SH-SY5Y (cell line): ENCODE data around the gene IFNK.

ENCODE experiments used
- GATA2 ChIP-seq: IDR thresholded peaks from 2 replicates; pipeline ENCODE4 v1.6.1; 2011; ENCODE audit warnings: mild to moderate bottlenecking, low read depth, low read length
- GATA3 ChIP-seq: IDR thresholded peaks from 2 replicates; pipeline ENCODE4 v1.6.1; 2011; ENCODE audit warnings: low read depth, mild to moderate bottlenecking, low read length, moderate library complexity

Gene IFNK

DNA sequence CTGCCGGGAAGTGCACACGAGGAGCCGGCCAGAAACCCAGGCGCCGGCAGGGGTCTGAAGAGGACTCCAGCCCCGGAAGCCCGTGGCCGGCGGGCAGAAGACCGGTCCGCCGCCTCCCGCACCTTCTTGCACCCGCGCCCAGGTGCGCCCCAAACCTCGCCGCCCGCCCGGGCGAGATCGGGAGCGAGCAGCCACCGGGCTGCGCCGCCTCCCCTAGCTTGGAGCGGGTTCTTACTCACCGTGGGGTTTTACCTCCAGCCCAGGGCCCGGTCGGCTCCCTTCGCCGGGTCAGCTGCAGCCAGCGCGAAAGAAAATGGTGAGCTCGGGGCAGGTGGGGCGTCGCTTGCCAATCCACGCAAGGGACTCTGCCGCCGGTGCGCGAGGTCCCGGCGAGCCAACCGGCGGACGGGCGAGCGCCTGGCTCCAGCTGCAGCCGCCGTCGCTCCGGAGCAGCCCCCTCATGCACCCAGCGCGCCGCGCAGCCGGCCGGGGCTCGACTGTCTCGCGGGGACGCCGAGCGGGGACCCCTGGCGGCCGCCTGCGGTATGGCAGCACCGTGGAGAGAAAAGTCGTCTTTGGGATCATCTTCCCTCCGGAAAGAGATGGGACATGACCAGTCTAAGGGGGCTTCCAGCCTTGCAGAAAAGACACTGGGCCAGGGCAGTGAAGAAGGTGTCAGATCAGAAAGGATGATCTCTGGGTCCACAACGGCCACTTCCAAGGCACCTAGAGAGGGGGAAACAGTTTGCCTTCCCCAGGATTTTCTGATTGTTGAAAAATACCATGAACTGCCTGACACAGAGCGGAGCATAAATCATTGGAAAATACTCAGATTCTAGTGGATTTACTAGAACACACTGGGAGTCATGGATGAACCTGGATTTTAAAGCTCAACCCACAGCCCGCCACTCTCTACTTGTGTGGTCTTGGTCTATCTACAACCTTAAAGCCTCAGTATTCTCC is 5.5 kb downstream of the IFNK start, which contains the start of gene MOB3B:
Gene MOB3B (minus strand): TSS at position 499 of the 963 bp plus-strand sequence. CDS start 74,264 bp downstream, outside the sequence.
- TF ChIP-seq GATA3, result no peak
- no peak for TF ChIP-seq GATA2

DNA sequence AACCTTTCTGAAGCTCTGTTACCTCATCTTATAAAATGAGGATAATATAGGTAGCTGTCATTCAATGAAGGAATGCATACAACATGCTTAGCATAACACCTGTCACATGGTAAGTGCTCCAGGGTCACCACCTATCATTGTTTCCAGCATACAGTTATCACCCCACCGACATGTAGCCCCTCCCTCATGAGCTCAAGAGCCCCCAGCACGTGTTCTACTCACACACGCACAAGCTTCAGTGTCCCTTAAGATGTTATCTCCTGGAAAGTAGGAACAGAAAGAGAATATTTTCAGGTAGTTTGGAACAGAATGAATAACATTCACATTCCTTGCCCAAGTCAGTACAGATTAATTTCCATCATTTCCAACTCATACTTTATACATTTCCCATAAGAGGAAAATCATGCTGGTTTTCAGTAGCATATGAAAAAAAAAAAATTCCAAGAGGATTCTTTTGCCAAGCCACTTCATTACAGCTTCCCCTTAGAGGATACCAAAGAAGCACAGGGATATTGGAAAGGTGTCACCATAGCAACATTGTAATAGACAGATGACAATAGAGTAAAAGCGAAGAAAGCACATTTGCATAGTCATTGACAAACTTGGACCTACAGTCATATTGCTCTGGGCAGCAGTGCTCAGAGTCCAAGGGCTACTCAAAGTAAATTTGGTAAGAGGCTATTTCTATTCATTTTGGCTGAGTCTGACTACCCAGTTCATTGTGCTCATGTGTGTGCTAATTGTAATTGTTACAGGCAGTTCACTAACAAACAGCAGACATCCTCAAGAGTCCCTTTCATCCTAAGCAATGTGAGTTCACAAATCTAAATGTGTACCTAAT is 7.0 kb downstream of the IFNK start:
- TF ChIP-seq GATA3, result no peak
- TF ChIP-seq GATA2, result no peak

- no peak for TF ChIP-seq GATA3
- TF ChIP-seq GATA2, result no peak
These were observed 8.0 kb downstream of the IFNK start for GRCh38 chr9:27532046-27532445.

DNA sequence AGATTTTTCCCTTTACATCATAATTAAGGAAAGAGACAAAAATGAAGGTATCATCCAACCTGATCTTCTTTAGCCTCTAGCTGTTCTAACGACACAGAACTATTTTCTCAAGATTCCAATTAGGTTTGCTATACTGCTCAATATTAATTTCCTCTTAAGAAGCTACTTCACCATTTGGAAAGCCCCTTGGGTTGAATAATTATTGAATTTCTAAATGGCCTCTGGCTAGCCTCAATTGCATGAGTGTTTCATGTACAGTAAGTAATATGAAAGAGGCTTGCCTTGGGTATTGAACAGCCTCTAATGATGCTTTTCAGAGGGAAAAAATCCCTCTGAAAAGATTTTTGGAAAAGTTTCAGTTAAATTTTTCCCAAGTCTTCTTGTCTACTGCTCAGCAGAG is 9.2 kb downstream of the IFNK start:
- TF ChIP-seq GATA3 (no peak), GATA2 (no peak)

- TF ChIP-seq GATA3, result no peak
- TF ChIP-seq GATA2, result no peak
These were observed 10.0 kb downstream of the IFNK start for GRCh38 chr9:27534131-27534530.

GRCh38 chr9:27534658-27535209 is 10.6 kb downstream of the IFNK start:
- TF ChIP-seq GATA3, result no peak
- no peak for TF ChIP-seq GATA2

DNA sequence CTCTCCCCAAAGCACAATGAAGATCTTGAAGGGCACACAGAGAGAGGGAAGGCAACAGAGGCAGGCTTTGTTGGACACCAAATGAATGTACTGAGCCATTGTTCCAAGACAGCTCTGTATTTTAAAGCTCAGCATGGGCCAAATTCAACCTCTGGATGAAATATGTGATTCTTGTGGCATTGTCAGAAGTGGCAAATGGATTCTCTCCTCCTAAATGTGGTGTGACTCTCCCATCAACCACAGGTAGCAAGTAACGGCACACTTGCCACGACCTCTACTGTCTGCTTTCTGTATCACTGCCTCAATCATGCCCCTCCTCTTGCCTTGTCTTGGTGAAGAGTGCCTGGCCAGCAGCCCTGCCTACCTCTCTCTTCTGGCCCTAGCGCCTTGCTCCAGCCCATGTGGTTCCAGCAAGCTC is 11.6 kb downstream of the IFNK start:
- TF ChIP-seq GATA3 (no peak), GATA2 (no peak)

DNA sequence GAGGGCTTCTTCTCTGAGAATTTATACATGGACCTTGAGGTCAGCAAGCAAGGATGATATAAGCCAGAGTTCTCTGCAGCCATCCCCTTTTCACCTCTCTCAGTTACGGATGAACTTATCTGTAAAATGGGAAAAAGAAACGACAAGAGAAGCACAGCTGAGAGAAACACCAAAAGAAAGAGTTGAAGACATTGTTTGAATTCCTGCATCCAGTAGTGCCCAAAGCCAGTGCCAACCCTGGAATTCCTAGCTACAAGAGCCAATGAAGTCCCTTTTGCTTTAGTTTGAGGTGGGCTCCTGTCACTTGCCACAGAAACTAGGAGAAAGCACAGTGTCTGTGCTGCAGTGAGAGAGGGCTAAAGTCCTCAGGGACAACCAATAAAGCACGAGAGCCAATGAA is 12.1 kb downstream of the IFNK start:
- TF ChIP-seq GATA3, result no peak

DNA sequence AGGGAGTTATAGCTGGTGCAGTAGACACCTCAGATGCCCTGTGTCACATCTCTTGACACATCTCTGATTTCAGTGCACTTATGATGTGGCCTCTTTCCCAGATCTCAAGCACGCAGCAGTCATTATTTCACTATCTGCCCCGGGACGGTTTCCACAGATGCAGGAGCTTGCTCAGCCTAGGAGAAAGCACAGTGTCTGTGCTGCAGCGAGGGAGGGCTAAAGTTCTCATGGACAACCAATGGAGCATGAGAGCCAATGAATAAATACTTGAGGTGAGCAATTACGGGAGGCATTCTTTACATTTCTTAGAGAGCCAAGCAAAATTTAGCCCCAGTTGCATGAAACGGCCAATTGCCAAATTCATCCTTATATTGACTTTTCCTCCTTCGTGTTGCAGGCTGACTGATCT is 12.9 kb downstream of the IFNK start:
- TF ChIP-seq GATA2 (no peak), GATA3 (no peak)

- TF ChIP-seq GATA2 (no peak), GATA3 (no peak)
These were observed 13.7 kb downstream of the IFNK start for GRCh38 chr9:27537756-27538155.

DNA sequence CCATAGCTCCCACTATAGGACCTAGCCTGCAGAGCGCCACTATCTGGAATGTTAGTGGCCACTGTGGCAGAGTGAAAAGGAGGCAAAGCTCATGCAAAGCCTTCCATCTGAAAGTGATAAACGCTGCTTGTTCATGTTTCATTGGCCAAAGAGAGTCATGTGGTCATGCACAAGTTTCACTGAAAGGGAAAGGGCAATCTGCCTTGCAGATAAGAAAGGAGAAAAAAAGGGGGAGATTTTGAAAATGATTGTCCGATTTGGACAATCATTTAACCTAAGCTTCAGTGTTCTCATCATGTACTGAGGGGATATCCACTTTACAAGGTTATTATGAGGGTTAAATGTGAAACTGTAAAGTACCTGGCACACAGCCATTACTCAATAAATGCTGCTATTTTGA is 14.6 kb downstream of the IFNK start:
- TF ChIP-seq GATA3 (no peak), GATA2 (no peak)

DNA sequence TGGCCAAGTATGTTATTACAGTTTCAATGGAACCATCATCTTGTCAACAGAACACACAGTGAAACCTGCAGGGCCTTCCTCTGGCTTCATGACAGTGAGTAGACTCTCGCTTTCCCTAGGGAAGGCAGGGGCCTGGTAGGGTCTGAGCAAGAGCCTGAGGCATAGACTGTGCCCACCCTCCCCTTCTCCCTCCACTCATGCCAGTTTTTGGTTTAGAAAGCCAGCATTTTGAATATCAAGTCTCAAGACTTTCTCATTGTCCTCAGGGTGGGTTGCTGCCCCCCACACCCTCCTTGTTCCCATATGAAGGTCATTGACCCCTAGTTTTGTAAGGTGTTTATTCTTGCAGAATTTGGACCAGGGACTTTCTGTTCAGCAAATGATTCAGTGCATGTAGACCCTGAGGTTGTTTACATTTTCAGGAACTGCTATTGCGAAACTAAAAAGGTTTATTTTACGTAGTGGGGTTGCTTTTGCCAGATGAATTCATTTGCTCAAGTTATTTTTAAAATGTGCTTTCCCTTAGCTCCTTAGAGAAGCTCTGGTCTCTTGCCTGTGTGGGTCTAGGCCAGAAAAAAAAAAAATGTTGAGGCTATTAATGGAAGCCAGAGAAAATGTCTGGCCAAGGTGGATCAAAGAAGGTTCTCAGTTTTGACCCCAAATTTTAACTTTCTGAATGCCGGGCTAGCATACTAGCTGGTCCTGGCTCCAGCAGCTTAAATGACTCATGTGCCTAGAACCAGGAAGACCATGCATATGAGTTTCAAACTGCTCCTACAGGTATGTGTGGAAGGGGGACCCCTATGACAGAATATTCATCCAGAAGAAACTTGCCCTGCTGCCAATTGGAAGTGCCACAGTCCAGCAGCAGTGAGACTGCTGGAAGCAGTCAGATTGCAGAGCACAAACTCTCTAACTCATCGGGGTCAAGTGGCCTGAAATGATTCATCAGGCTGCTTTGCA is 15.7 kb downstream of the IFNK start:
- no peak for TF ChIP-seq GATA3
- TF ChIP-seq GATA2, result no peak

DNA sequence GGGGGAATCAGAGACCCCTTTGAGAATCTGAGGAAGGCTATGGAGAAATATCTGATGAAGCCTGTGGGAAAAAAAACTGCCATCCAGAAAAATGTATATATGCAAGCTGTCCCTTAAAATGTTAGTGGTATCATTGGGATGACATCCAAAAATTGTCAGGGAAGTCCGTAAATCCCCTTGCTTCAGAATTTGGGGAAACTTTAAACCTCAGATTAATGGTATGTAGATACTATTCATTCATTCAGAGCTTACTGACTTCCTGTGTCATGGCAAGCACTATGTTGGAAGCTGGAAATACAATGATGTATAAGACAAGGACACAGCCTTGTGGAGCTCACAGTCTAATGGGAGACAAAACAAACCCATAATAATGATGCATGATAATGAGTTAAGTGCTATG is 16.4 kb downstream of the IFNK start:
- no peak for TF ChIP-seq GATA3
- TF ChIP-seq GATA2, result no peak
